Measurements from ENCODE around the gene LLPH. TPM values are rescaled to one million over a fixed set of nuclear protein-coding genes. Genes with fewer than 3 reads are reported as not detected.

The LLPH gene
- total RNA-seq, 1 experiment from 2014 or later, result 33.4 TPM

DNA sequence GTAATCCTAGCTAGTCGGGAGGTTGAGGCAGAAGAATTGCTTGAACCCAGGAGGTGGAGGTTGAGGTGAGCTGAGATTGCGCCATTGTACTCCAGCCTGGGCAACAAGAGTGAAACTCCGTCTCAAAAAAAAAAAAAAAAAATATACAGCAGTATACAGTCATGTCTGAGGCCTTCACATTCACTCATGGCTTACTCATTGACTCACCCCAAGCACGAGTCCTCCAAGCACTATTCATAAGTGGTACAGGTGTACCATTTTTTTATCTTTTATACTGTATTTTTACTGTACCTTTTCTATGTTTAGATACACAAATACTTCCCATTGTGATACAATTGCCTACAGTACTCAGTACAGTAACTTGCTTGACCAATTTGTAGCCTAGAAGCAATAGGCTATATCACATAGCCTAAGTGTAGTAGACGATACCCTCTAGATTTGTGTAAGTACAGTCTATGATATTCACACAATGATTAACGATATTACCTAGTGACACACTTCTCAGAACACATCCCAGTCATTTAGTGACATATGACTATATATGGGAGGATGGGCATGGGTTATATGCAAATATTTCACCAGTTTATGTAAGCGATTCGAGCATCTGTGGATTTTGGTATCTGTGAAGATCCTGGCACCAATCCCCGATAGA lies 12.2 kb downstream of the LLPH start:
- H2AFZ ChIP-seq (ENCODE audit: low read length), result no peak overlapping the region
- DNase-seq, result no peak
- no peak overlapping the region for H3K18ac ChIP-seq (ENCODE audit: insufficient read length, low read depth, low read length)
- H3K79me1 ChIP-seq (ENCODE audit: insufficient read depth, low read depth, low read length, poor library complexity, severe bottlenecking), result no peaks in the 10 kb centered on the region
- Mint-ChIP-seq H3K27ac (no peak overlapping the region), H3K27me3 (ENCODE audit: low read depth) (no peaks in the 10 kb centered on the region), H3K4me3 (no peak overlapping the region), H3K4me1 (no peaks in the 10 kb centered on the region), H3K36me3 (ENCODE audit: insufficient read depth in 1 of 3, low read depth in 3 of 3) (peaks cover 1 to 17% (median 14%) of the 10 kb centered on the region in 3 experiments), H3K9me3 (no peaks in the 10 kb centered on the region)
- no peak overlapping the region for H3K14ac ChIP-seq (ENCODE audit: insufficient read depth, low read length)
- no peaks in the 10 kb centered on the region for H3K27me3 ChIP-seq (ENCODE audit: insufficient read depth, low read length)
- H2AK5ac ChIP-seq (ENCODE audit: insufficient read length, low read length), result no peak overlapping the region
- no peak overlapping the region for H3K23ac ChIP-seq (ENCODE audit: insufficient read length, low read depth, low read length)
- H3K9ac ChIP-seq (ENCODE audit: extremely low read depth, insufficient read length, low read length), result no peak overlapping the region
- no peaks in the 10 kb centered on the region for H3K9me3 ChIP-seq (ENCODE audit: control insufficient read depth, low read depth, low read length)
- H4K8ac ChIP-seq (replicated peaks; ENCODE audit: insufficient read length, low read depth, low read length), result no peak overlapping the region
- no CpG with 5 or more reads among the region's 9 CpGs for WGBS (ENCODE audit: extremely low coverage, insufficient read length, low lambda C conversion rate)
- no peak overlapping the region for H2BK20ac ChIP-seq (ENCODE audit: low read depth, low read length, poor library complexity, severe bottlenecking)
- TF ChIP-seq, protein P1, sequence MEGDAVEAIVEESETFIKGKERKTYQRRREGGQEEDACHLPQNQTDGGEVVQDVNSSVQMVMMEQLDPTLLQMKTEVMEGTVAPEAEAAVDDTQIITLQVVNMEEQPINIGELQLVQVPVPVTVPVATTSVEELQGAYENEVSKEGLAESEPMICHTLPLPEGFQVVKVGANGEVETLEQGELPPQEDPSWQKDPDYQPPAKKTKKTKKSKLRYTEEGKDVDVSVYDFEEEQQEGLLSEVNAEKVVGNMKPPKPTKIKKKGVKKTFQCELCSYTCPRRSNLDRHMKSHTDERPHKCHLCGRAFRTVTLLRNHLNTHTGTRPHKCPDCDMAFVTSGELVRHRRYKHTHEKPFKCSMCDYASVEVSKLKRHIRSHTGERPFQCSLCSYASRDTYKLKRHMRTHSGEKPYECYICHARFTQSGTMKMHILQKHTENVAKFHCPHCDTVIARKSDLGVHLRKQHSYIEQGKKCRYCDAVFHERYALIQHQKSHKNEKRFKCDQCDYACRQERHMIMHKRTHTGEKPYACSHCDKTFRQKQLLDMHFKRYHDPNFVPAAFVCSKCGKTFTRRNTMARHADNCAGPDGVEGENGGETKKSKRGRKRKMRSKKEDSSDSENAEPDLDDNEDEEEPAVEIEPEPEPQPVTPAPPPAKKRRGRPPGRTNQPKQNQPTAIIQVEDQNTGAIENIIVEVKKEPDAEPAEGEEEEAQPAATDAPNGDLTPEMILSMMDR (conservative IDR thresholded peaks at IDR 0.05), result no peak
- H3K56ac ChIP-seq (ENCODE audit: insufficient read length, low read depth, low read length), result no peak overlapping the region
- H4K91ac ChIP-seq (ENCODE audit: insufficient read length, low read depth, low read length), result no peak overlapping the region
- H3K27ac ChIP-seq (ENCODE audit: insufficient read length, low read depth, low read length), result no peak overlapping the region
- no peak overlapping the region for H2BK12ac ChIP-seq (ENCODE audit: insufficient read length, low read depth, low read length)
- no peak overlapping the region for H2BK120ac ChIP-seq (ENCODE audit: low read depth, low read length, poor library complexity, severe bottlenecking)
- H2BK15ac ChIP-seq (ENCODE audit: low read depth, low read length), result no peak overlapping the region
- H3K79me2 ChIP-seq (ENCODE audit: insufficient read depth, low read length), result no peaks in the 10 kb centered on the region
- H3K4me1 ChIP-seq (ENCODE audit: insufficient read depth, low read length), result no peaks in the 10 kb centered on the region
- no peak overlapping the region for H3T11ph ChIP-seq (ENCODE audit: low read length)
- no peaks in the 10 kb centered on the region for H3K23me2 ChIP-seq (ENCODE audit: insufficient read length, low read depth, low read length, poor library complexity, severe bottlenecking)
- no peak overlapping the region for H4K5ac ChIP-seq (ENCODE audit: insufficient read length, low read depth, low read length)
- H4K20me1 ChIP-seq (ENCODE audit: control insufficient read depth, insufficient read depth, insufficient read length), result no peaks in the 10 kb centered on the region
- no peak overlapping the region for H2BK5ac ChIP-seq (ENCODE audit: insufficient read length, low read length)
- H3K4me2 ChIP-seq (ENCODE audit: insufficient read depth, insufficient read length, low read length), result no peak overlapping the region
- H3K4ac ChIP-seq (ENCODE audit: low read depth, low read length), result no peak overlapping the region
